Left lung (tissue), 10 donors: ENCODE measurements around the gene DNAH2. TPM values are rescaled to one million over a fixed set of nuclear protein-coding genes. Genes with fewer than 3 reads are reported as not detected.

Experiments used
- ATAC-seq: fragments of 200-7000 bp; cut with Tn5 transposase; one replicate; pipeline ENCODE4 v1.9.1; 2020; ENCODE audit warnings: moderate library complexity
- DNase-seq, 4 donors: peaks; one replicate each; pipeline ENCODE4 v3.0.0-alpha.2; 2013 to 2020
- H3K27ac ChIP-seq, 2 donors: fragments of 200-600 bp; sonication (generic) in 1 of 2; one replicate each; pipeline versions ENCODE4 v1.5.0 to v1.8.0; 2020 to 2021
- H3K27me3 ChIP-seq, 2 donors: fragments of 200-600 bp; sonication (generic) in 1 of 2; one replicate each; pipeline versions ENCODE4 v1.5.0 to v1.8.0; 2020 to 2021
- H3K36me3 ChIP-seq, 2 donors: fragments of 200-600 bp; sonication (generic) in 1 of 2; one replicate each; pipeline versions ENCODE4 v1.5.0 to v1.8.0; 2020 to 2021
- H3K4me1 ChIP-seq, 2 donors: fragments of 200-600 bp; one replicate each; pipeline ENCODE4 v1.8.0; 2021
- H3K4me3 ChIP-seq, 2 donors: fragments of 200-600 bp; sonication (generic) in 1 of 2; one replicate each; pipeline versions ENCODE4 v1.5.0 to v1.8.0; 2020 to 2021; ENCODE audit warnings: mild to moderate bottlenecking in 1 of 2
- H3K9me3 ChIP-seq, 2 donors: fragments of 200-600 bp; sonication (generic) in 1 of 2; one replicate each; pipeline versions ENCODE4 v1.5.0 to v1.8.0; 2020 to 2021
- CTCF ChIP-seq, 2 donors: fragments of 200-600 bp; sonication (generic) in 1 of 2; IDR thresholded peaks; one replicate each; pipeline versions ENCODE4 v1.5.0 to v1.8.0; 2021; ENCODE audit warnings: antibody characterized with exemption in 2 of 2
- intact Hi-C, 2 donors: fragments of 100-400 bp; cut with DNase I; formaldehyde crosslinking; loops; one replicate each; pipeline versions ENCODE4 v1.11.2 to v1.14.2; 2022
- polyA plus RNA-seq, 6 donors: library from polyadenylated mRNA; unstranded; fragments of 120-200 nt; gene quantifications; one replicate each; pipeline ENCODE4 v1.2.1, GENCODE V29; 2013; ENCODE audit not compliant: insufficient read length in 6 of 6
- total RNA-seq, 2 donors: library from RNA; stranded (reverse); fragmentation: NEBNext Ultra II Directional; extraction: Animal tissue kit (Norgen Biotek cat#: 25700); gene quantifications; one replicate each; pipeline ENCODE4 v1.2.1, GENCODE V29; 2021
- donor health status: DM: no; HTN: yes; CAD: no.
- donor health status: DM: no; HTN: no; CAD: no.

DNAH2 gene
- total and polyA plus RNA-seq, 8 donors, result 0.67 to 4.5 (median 2.6) TPM

DNA sequence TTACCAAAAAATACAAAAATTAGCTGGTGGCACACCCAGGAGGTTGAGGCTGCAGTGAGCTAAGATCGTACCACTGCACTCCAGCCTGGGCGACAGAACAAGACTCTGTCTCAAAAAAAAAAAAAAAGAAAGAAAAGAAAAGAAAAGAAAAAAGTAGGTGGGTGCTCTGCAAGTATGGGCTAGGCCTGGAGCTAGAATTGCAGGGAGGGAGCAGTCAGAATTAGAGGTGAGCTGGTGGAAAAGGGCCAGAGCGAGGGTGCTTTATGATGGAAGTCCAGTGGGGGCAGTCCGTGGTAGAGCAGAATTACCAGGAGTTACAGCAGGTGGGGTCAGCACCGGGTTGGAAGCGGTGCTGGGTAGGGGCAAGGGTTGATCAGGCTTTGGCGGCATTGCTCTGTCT, 59.5 kb downstream of the DNAH2 start:
- intact Hi-C loops, result no loop called here
- H3K27me3 ChIP-seq, result peaks cover 0 to 4% of the 10 kb centered on the region in 2 donors
- H3K9me3 ChIP-seq, result no peaks in the 10 kb centered on the region
- ATAC-seq (no peak), DNase-seq (no peak)
- H3K27ac ChIP-seq, result no peak overlapping the region
- H3K4me3 ChIP-seq, result no peak overlapping the region
- no peak for TF ChIP-seq CTCF (IDR thresholded peaks at IDR 0.05)
- no peaks in the 10 kb centered on the region for H3K4me1 ChIP-seq
- no peaks in the 10 kb centered on the region for H3K36me3 ChIP-seq

GRCh38 chr17:7780736-7781135, 63.2 kb downstream of the DNAH2 start:
- no peak overlapping the region for H3K27ac ChIP-seq
- H3K36me3 ChIP-seq, result no peaks in the 10 kb centered on the region
- no peak for TF ChIP-seq CTCF (IDR thresholded peaks at IDR 0.05)
- no peak overlapping the region for H3K4me3 ChIP-seq
- DNase-seq (no peak), ATAC-seq (no peak)
- H3K9me3 ChIP-seq, result no peaks in the 10 kb centered on the region
- H3K27me3 ChIP-seq, result peaks cover 0 to 16% of the 10 kb centered on the region in 2 donors
- no peaks in the 10 kb centered on the region for H3K4me1 ChIP-seq
- intact Hi-C loops, result no loop called here

- Histone ChIP-seq H3K4me1 (no peaks in the 10 kb centered on the region), H3K27ac (no peak overlapping the region)
- peak; percentile 94 for ATAC-seq
Observed at GRCh38 chr17:7781429-7781828, 63.9 kb downstream of the DNAH2 start.

DNA sequence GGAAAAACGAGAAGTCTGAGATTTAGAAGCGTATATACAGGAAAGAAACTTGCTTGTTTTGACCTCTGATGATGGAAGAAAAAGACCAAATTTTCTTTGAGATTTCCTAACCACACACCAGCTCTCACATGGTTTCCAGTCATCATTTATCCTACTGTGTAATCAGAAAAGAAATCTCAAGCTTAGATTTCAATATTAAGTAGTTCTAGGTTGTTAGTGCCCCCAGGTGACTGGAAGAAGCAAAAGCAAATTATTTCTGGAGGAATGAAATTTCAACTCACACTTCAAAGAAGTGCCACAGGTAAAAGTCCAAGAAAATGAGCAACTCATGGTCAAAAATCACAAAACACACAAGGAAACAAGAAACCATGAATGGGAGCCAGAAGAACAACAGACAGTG, 64.7 kb downstream of the DNAH2 start:
- Histone ChIP-seq H3K36me3 (no peaks in the 10 kb centered on the region), H3K27me3 (peaks cover 0 to 16% of the 10 kb centered on the region in 2 donors), H3K4me1 (no peaks in the 10 kb centered on the region), H3K9me3 (no peaks in the 10 kb centered on the region), H3K27ac (no peak overlapping the region), H3K4me3 (no peak overlapping the region)
- DNase-seq, result no peak
- intact Hi-C loops, result no loop called here
- peak; percentile 84 for ATAC-seq
- peak in 1 of 2 donors; percentile 11 for TF ChIP-seq CTCF (IDR thresholded peaks at IDR 0.05)

More at GRCh38 chr17:7781429-7781828, 63.9 kb downstream of the DNAH2 start:
- intact Hi-C loops, result no loop called here
- H3K9me3 ChIP-seq, result no peaks in the 10 kb centered on the region
- no peak for TF ChIP-seq CTCF (IDR thresholded peaks at IDR 0.05)
- H3K27me3 ChIP-seq, result peaks cover 0 to 16% of the 10 kb centered on the region in 2 donors
- no peaks in the 10 kb centered on the region for H3K36me3 ChIP-seq
- no peak overlapping the region for H3K4me3 ChIP-seq
- peak in 1 of 4 donors; percentile 24 for DNase-seq

DNA sequence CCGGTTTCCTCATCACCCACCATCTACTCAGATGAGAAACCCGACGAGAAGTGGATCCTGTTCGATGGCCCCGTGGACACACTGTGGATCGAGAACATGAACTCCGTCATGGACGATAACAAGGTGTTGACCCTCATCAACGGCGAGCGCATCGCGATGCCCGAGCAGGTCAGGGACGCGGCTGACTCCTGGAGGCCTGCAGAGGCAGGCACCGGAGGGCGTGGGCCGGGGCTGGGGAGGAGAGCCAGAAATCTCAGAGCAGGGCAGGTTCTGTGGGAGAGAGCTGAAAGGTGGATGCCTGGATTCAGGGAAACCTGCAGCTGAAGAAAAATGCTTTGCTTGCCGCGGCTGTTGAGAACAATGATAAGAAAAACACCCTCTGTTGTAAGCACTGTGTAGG, 69.3 kb downstream of the DNAH2 start:
- no peak for TF ChIP-seq CTCF (IDR thresholded peaks at IDR 0.05)
- Histone ChIP-seq H3K4me1 (no peaks in the 10 kb centered on the region), H3K27ac (no peak overlapping the region), H3K4me3 (no peak overlapping the region), H3K36me3 (no peaks in the 10 kb centered on the region), H3K27me3 (peaks cover 0 to 12% of the 10 kb centered on the region in 2 donors), H3K9me3 (no peaks in the 10 kb centered on the region)
- intact Hi-C loops, result no loop called here
- DNase-seq (no peak), ATAC-seq (no peak)
